Measurements from ENCODE around the gene RAMP3. TPM values are rescaled to one million over a fixed set of nuclear protein-coding genes. Genes with fewer than 3 reads are reported as not detected.

The RAMP3 gene
- total and polyA plus RNA-seq, 9 of the 15 experiments (the other 6 are each of a cell fraction or from before 2014, with no cell fraction given): not detected

- TF ChIP-seq AFF4 (CRISPR knock-in tag; IDR thresholded peaks at IDR 0.05) (no peak), ERF (CRISPR knock-in tag; IDR thresholded peaks at IDR 0.05) (no peak), NFIC (IDR thresholded peaks at IDR 0.05) (no peak), RBM17 (IDR thresholded peaks at IDR 0.05; ENCODE audit: borderline replicate concordance, low read depth, low read length) (no peak), ZNF184 (CRISPR knock-in tag; IDR thresholded peaks at IDR 0.05) (no peak), TBL1XR1 (IDR thresholded peaks at IDR 0.05; ENCODE audit: low read length in 2 of 2) (no peak), PATZ1 (CRISPR knock-in tag; IDR thresholded peaks at IDR 0.05; ENCODE audit: borderline replicate concordance) (no peak), SIX5 (IDR thresholded peaks at IDR 0.05; ENCODE audit: borderline replicate concordance in 1 of 2, insufficient read depth in 1 of 2, low read depth in 1 of 2, low read length in 2 of 2) (no peak)
Observed at GRCh38 chr7:45203036-45203435, 45.4 kb downstream of the RAMP3 start (continued).
